ENCODE data around the gene MPPED1.
A peak's percentile ranks its signal among the peaks of the same experiment; 100 is the strongest.

DNA sequence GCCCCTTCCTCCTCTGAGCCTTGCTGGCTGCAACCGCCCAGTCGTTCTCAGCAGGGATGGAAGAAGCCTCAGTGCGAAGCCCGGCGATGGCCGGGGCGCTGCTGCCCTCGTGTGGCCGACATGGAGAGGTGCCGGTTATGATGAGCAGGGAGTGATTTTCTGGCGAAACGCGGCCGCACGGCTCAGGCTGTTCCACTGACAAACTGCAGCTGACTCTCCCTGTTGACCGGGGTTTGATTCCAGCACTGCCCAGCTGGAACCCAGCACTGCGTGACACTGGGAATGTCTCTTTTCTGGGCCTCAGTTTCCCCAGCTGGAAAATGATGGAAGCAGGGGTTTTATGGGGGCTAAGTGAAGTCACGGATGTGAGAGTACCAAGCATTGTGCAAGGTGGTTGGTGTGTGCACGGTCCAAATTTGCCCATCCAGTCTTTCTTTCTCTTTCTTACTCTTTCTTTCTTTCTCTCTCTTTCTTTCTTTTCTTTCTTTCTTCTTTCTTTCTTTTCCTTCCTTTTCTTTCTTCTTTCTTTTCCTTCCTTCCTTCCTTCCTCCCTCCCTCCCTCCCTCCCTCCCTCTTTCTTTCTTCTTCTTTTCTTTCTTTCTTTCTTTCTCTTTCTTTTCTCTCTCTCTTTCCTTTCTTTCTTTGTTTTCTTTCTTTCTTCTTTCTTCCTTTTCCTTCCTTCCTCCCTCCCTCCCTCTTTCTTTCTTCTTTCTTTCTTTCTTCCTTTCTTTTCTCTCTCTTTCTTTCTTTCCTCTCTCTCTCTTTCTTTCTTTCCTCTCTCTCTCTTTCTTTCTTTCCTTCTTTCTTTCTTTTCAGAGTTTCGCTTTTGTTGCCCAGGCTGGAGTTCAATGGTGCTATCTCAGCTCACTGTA is 25.8 kb upstream of the MPPED1 start:
- TF ChIP-seq, protein P1, sequence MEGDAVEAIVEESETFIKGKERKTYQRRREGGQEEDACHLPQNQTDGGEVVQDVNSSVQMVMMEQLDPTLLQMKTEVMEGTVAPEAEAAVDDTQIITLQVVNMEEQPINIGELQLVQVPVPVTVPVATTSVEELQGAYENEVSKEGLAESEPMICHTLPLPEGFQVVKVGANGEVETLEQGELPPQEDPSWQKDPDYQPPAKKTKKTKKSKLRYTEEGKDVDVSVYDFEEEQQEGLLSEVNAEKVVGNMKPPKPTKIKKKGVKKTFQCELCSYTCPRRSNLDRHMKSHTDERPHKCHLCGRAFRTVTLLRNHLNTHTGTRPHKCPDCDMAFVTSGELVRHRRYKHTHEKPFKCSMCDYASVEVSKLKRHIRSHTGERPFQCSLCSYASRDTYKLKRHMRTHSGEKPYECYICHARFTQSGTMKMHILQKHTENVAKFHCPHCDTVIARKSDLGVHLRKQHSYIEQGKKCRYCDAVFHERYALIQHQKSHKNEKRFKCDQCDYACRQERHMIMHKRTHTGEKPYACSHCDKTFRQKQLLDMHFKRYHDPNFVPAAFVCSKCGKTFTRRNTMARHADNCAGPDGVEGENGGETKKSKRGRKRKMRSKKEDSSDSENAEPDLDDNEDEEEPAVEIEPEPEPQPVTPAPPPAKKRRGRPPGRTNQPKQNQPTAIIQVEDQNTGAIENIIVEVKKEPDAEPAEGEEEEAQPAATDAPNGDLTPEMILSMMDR (IDR thresholded peaks at IDR 0.05): peak in 1 of 3 donors; percentile 70
- no peak for TF ChIP-seq POLR2A (IDR thresholded peaks at IDR 0.05)
